NCI-H2196 treated with DMSO at 0.1 percent for 48 hours (cell line): ENCODE measurements around the gene YIPF7.

Experiments
- DNase-seq: peaks from one replicate; lab custom pipeline; 2025; ENCODE audit not compliant: unreplicated experiment; lab: John Stamatoyannopoulos, UW

YIPF7 gene

GRCh38 chr4:44623676-44624075, 27.7 kb downstream of the YIPF7 start:
- DNase-seq = no peak

GRCh38 chr4:44616621-44617020, 34.8 kb downstream of the YIPF7 start:
- DNase-seq = no peak

GRCh38 chr4:44583393-44583792, 68.0 kb downstream of the YIPF7 start:
- no peak for DNase-seq

GRCh38 chr4:44580231-44580630, 71.2 kb downstream of the YIPF7 start:
- no peak for DNase-seq

GRCh38 chr4:44578954-44579353, 72.5 kb downstream of the YIPF7 start:
- DNase-seq = no peak
